IMR-90 (cell line): ENCODE data around the gene LSG1. TPM values are rescaled to one million over a fixed set of nuclear protein-coding genes. Genes with fewer than 3 reads are reported as not detected.

ENCODE experiments used
- ATAC-seq: fragments of 200-7000 bp; cut with Tn5 transposase; 2 replicates; pipeline ENCODE4 v1.9.1; 2020; ENCODE audit warnings: low read depth, mild to moderate bottlenecking, moderate library complexity
- BruUV-seq: library from RNA; stranded (reverse); fragments of 400-500 nt; replicated peaks from 2 replicates; lab custom pipeline; 2021; lab: Mats Ljungman, UMichigan
- CTCF ChIA-PET: fragments of 300-600 bp; formaldehyde crosslinking; extraction: SDS; loops from one replicate; lab custom pipeline; 2021; ENCODE audit warnings: antibody characterized with exemption; lab: Yijun Ruan, JAX
- POLR2A ChIA-PET: fragments of 300-600 bp; sonication (Branson Sonifier 250); formaldehyde crosslinking; loops from one replicate; lab custom pipeline; 2022; ENCODE audit warnings: antibody characterized with exemption; ENCODE audit not compliant: unreplicated experiment; lab: Charles Lee
- DNase-seq: peaks from one replicate; pipeline ENCODE4 v3.0.0; 2013
- H2AFZ ChIP-seq: replicated peaks from 2 replicates; pipeline ENCODE3; 2013; ENCODE audit warnings: low read length, mild to moderate bottlenecking; ENCODE audit not compliant: poor library complexity
- H2AK5ac ChIP-seq: 2 replicates; pipeline ENCODE4 v1.6.1; 2013; ENCODE audit warnings: low read depth, low read length, inconsistent platforms
- H2AK9ac ChIP-seq: replicated peaks from 2 replicates; pipeline ENCODE3; 2013; ENCODE audit warnings: mild to moderate bottlenecking, low read depth, low read length, moderate library complexity; ENCODE audit not compliant: poor library complexity
- H2BK120ac ChIP-seq: 2 replicates; pipeline ENCODE4 v1.6.1; 2013; ENCODE audit warnings: low read depth, low read length, inconsistent platforms
- H2BK15ac ChIP-seq: 3 replicates; pipeline ENCODE4 v1.6.1; 2013; ENCODE audit warnings: low read depth, low read length, inconsistent platforms
- H2BK20ac ChIP-seq: 2 replicates; pipeline ENCODE4 v1.6.1; 2013; ENCODE audit warnings: low read depth, mild to moderate bottlenecking, inconsistent platforms, low read length, moderate library complexity
- H2BK5ac ChIP-seq: 2 replicates; pipeline ENCODE4 v1.6.1; 2013; ENCODE audit warnings: mild to moderate bottlenecking, low read depth, low read length, inconsistent platforms; ENCODE audit not compliant: poor library complexity, severe bottlenecking
- H3K14ac ChIP-seq: replicated peaks from 2 replicates; pipeline ENCODE4 v1.6.1; 2013; ENCODE audit warnings: low read depth, low read length, inconsistent platforms
- H3K18ac ChIP-seq: 2 replicates; pipeline ENCODE4 v1.6.1; 2013; ENCODE audit warnings: low read depth, low read length, control low read depth
- H3K23ac ChIP-seq: 2 replicates; pipeline ENCODE4 v1.6.1; 2013; ENCODE audit warnings: low read depth, low read length, inconsistent platforms
- H3K27ac ChIP-seq: 2 replicates; pipeline ENCODE4 v1.5.1; 2013; ENCODE audit warnings: mild to moderate bottlenecking, control low read depth, low read length; ENCODE audit not compliant: insufficient read depth
- H3K27me3 ChIP-seq: 2 replicates; pipeline ENCODE4 v1.6.1; 2013; ENCODE audit warnings: low read length; ENCODE audit not compliant: control insufficient read depth, insufficient read depth
- H3K36me3 ChIP-seq: 2 replicates; pipeline ENCODE4 v1.6.1; 2013; ENCODE audit warnings: low read length, mixed read lengths; ENCODE audit not compliant: control insufficient read depth, insufficient read depth
- H3K4ac ChIP-seq: 2 replicates; pipeline ENCODE4 v1.6.1; 2013; ENCODE audit warnings: low read depth, low read length, inconsistent platforms
- H3K4me1 ChIP-seq: 2 replicates; pipeline ENCODE4 v1.6.1; 2013; ENCODE audit warnings: low read length, mixed read lengths; ENCODE audit not compliant: control insufficient read depth, insufficient read depth
- H3K4me2 ChIP-seq: 2 replicates; pipeline ENCODE4 v1.6.1; 2013; ENCODE audit warnings: low read depth, mild to moderate bottlenecking, control low read depth, low read length, moderate library complexity
- H3K4me3 ChIP-seq: 2 replicates; pipeline ENCODE4 v1.5.1; 2013; ENCODE audit warnings: low read depth, mild to moderate bottlenecking, control low read depth, low read length, moderate library complexity; ENCODE audit not compliant: insufficient read depth
- H3K56ac ChIP-seq: 2 replicates; pipeline ENCODE4 v1.6.1; 2013; ENCODE audit warnings: low read length, inconsistent platforms; ENCODE audit not compliant: insufficient read depth; ENCODE audit errors: extremely low read depth
- H3K79me1 ChIP-seq, 2 experiments: 2 replicates each; pipeline ENCODE4 v1.6.1; 2013; ENCODE audit warnings: low read length in 2 of 2, inconsistent platforms in 1 of 2, low read depth in 1 of 2
- H3K9ac ChIP-seq: 2 replicates; pipeline ENCODE4 v1.6.1; 2013; ENCODE audit warnings: low read depth, low read length, control low read depth
- H3K9me1 ChIP-seq: 2 replicates; pipeline ENCODE4 v1.6.1; 2013; ENCODE audit warnings: low read length, inconsistent platforms; ENCODE audit not compliant: insufficient read depth
- H3K9me3 ChIP-seq: 2 replicates; pipeline ENCODE4 v1.6.1; 2013; ENCODE audit warnings: low read length; ENCODE audit not compliant: control insufficient read depth, insufficient read depth
- H4K20me1 ChIP-seq: 2 replicates; pipeline ENCODE4 v1.6.1; 2013; ENCODE audit warnings: low read length, inconsistent platforms; ENCODE audit not compliant: insufficient read depth
- H4K5ac ChIP-seq: 2 replicates; pipeline ENCODE4 v1.6.1; 2013; ENCODE audit warnings: mild to moderate bottlenecking, low read depth, low read length, control low read depth
- H4K8ac ChIP-seq, 2 experiments: 2 replicates each; pipeline ENCODE4 v1.6.1; 2013; ENCODE audit warnings: low read depth in 2 of 2, low read length in 2 of 2, control low read depth in 1 of 2, inconsistent platforms in 1 of 2
- H4K91ac ChIP-seq: 2 replicates; pipeline ENCODE4 v1.6.1; 2013; ENCODE audit warnings: low read depth, low read length, inconsistent platforms; ENCODE audit not compliant: insufficient read depth
- SMC3 ChIP-seq: fragments of 150-350 bp; IDR thresholded peaks from 2 replicates; pipeline ENCODE4 v1.6.1; 2016; ENCODE audit warnings: low read depth, mild to moderate bottlenecking, antibody characterized with exemption, low read length, moderate library complexity
- WGBS, 2 experiments: methylation state at CpG; one replicate each; pipeline versions ENCODE4 v1.1.5 to v1.1.7; 2013; ENCODE audit warnings: missing lambda C conversion rate in 2 of 2; ENCODE audit not compliant: insufficient read length in 1 of 2; ENCODE audit errors: extremely low coverage in 2 of 2; 5-methylcytosine and 5-hydroxymethylcytosine counted together
- dilution Hi-C: fragments of 300-500 bp; cut with HindIII; formaldehyde crosslinking; loops from one replicate; pipeline ENCODE4 v1.14.3; 2018; ENCODE audit warnings: low sequenced_read_pairs; ENCODE audit not compliant: unreplicated experiment
- in situ Hi-C: fragments of 300-500 bp; cut with MboI; formaldehyde crosslinking; loops from 3 replicates; pipeline ENCODE4 v1.14.3; 2019; ENCODE audit warnings: low sequenced_read_pairs, inconsistent platforms, mixed read lengths
- intact Hi-C: fragments of 100-400 bp; cut with micrococcal nuclease; formaldehyde crosslinking; loops from 2 replicates; pipeline ENCODE4 v1.10.0; 2022
- polyA plus RNA-seq, 3 experiments: library from polyadenylated mRNA; depleted of rRNA; stranded (reverse); fragments of >200 nt; gene quantifications; 2 replicates each; pipeline ENCODE4 v1.2.3, GENCODE V29; 2012; ENCODE audit warnings: low replicate concordance in 1 of 3
- total RNA-seq: library from RNA; depleted of rRNA; stranded (reverse); fragments of >200 nt; gene quantifications from 2 replicates; pipeline ENCODE4 v1.2.3, GENCODE V29; 2012

LSG1 gene
- total and polyA plus RNA-seq, 2 of the 4 experiments (the other 2 are of a cell fraction) = 26.8 to 45.2 TPM

DNA sequence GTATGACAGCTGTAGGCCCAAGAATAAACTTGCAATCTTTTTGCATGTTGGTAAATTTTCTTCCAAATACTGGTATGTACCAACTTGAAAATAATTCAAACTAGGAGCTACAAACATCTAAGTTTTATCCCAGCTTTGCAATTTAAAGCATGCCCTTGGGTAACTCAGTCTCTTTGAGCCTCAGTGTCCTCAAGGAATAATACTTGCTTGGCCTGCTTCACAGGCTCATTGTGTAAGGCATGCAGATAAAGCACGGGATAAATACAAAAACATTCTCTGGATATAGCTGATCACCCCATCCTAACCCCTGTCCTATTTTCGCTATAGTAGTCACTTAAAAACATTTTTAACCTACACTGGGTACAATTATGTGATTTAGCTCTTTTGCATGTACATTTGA is 29.2 kb downstream of the LSG1 start:
- DNase-seq (no peak), ATAC-seq (no peak)
- H3K27me3 ChIP-seq = no peaks in the 10 kb centered on the region
- H3K27ac ChIP-seq = no peak overlapping the region
- no peak overlapping the region for H2BK20ac ChIP-seq
- no peak overlapping the region for H2AFZ ChIP-seq
- ChIA-PET CTCF (interaction anchor here (1.4 kb wide), 1 partner anchor 29 kb away, joined by 3 read pairs; the partner anchor contains the start of gene LSG1), POLR2A (no interaction called here)
- no peak overlapping the region for H3K18ac ChIP-seq
- H3K4me3 ChIP-seq = no peak overlapping the region
- in situ Hi-C loops = no loop called here
- no peak overlapping the region for H4K8ac ChIP-seq
- no peak overlapping the region for H3K4ac ChIP-seq
- no peak overlapping the region for H2BK5ac ChIP-seq
- no peak overlapping the region for H2AK5ac ChIP-seq
- H4K20me1 ChIP-seq = peaks cover 3% of the 10 kb centered on the region; the same call in 1 of the 2 replicates
- dilution Hi-C loops = no loop called here
- no peak overlapping the region for H4K91ac ChIP-seq
- H3K14ac ChIP-seq = no peak overlapping the region
- peaks cover 6% of the 10 kb centered on the region for H3K4me1 ChIP-seq
- no peak overlapping the region for H2BK120ac ChIP-seq
- H2AK9ac ChIP-seq = no peak overlapping the region
- H3K9ac ChIP-seq = no peak overlapping the region
- H3K23ac ChIP-seq = no peak overlapping the region
- no peaks in the 10 kb centered on the region for H3K9me3 ChIP-seq
- TF ChIP-seq SMC3 = no peak
- H4K5ac ChIP-seq = no peak overlapping the region
- no CpG with 5 or more reads among the region's 2 CpGs for WGBS, 2 experiments
- peaks cover 7 to 18% of the 10 kb centered on the region in 2 experiments for H3K79me1 ChIP-seq
- intact Hi-C loops = no loop called here
- BruUV-seq = no TSS peak
- no peak overlapping the region for H2BK15ac ChIP-seq
- H3K36me3 ChIP-seq = peaks cover 24% of the 10 kb centered on the region
- H3K56ac ChIP-seq = no peak overlapping the region
- no peak overlapping the region for H3K4me2 ChIP-seq
- peaks cover 14% of the 10 kb centered on the region for H3K9me1 ChIP-seq
